Endothelial cell (in vitro differentiated cells): ENCODE results near the gene ADAR. TPM values are rescaled to one million over a fixed set of nuclear protein-coding genes. Genes with fewer than 3 reads are reported as not detected.

ENCODE experiments used
- DNase-seq: peaks from one replicate; pipeline ENCODE4 v3.0.0; 2021; ENCODE audit warnings: low spot score
- H3K27ac Mint-ChIP-seq: one replicate; pipeline ENCODE4 v1.8.0; 2021; ENCODE audit warnings: mixed read lengths, inconsistent platforms; ENCODE audit not compliant: unreplicated experiment
- H3K27me3 Mint-ChIP-seq: one replicate; pipeline ENCODE4 v1.8.0; 2021; ENCODE audit warnings: mild to moderate bottlenecking, moderate library complexity, mixed read lengths, inconsistent platforms; ENCODE audit not compliant: unreplicated experiment
- H3K36me3 Mint-ChIP-seq: one replicate; pipeline ENCODE4 v1.8.0; 2021; ENCODE audit warnings: mild to moderate bottlenecking, low read depth, mixed read lengths, inconsistent platforms; ENCODE audit not compliant: unreplicated experiment
- H3K4me1 Mint-ChIP-seq: one replicate; pipeline ENCODE4 v1.8.0; 2021; ENCODE audit warnings: mild to moderate bottlenecking, mixed read lengths, inconsistent platforms; ENCODE audit not compliant: unreplicated experiment
- H3K4me3 Mint-ChIP-seq: one replicate; pipeline ENCODE4 v1.8.0; 2021; ENCODE audit warnings: mild to moderate bottlenecking, mixed read lengths, inconsistent platforms; ENCODE audit not compliant: unreplicated experiment
- H3K9me3 Mint-ChIP-seq: one replicate; pipeline ENCODE4 v1.8.0; 2021; ENCODE audit warnings: mixed read lengths, inconsistent platforms; ENCODE audit not compliant: unreplicated experiment
- CTCF ChIP-seq: fragments of 200-600 bp; sonication (generic); IDR thresholded peaks from one replicate; pipeline ENCODE4 v1.5.0; 2021; ENCODE audit warnings: antibody characterized with exemption; ENCODE audit not compliant: unreplicated experiment
- total RNA-seq: library from RNA; stranded (reverse); fragmentation: NEBNext Ultra II Directional; extraction: Animal tissue kit (Norgen Biotek cat#: 25700); gene quantifications from one replicate; pipeline ENCODE4 v1.2.1, GENCODE V29; 2021; ENCODE audit not compliant: unreplicated experiment

The ADAR gene
- total RNA-seq, 1 donor from 2014 or later, result 156 TPM

GRCh38 chr1:154586231-154586630 lies 21.8 kb downstream of the ADAR start:
- Mint-ChIP-seq H3K4me3 (no peak overlapping the region), H3K4me1 (peaks cover 21% of the 10 kb centered on the region), H3K27ac (no peak overlapping the region), H3K9me3 (no peaks in the 10 kb centered on the region), H3K27me3 (no peaks in the 10 kb centered on the region), H3K36me3 (peaks cover 60% of the 10 kb centered on the region)
- no peak for DNase-seq
- TF ChIP-seq CTCF, result no peak

GRCh38 chr1:154584267-154584994 lies 23.6 kb downstream of the ADAR start:
- Mint-ChIP-seq H3K9me3 (no peaks in the 10 kb centered on the region), H3K27me3 (peaks cover 5% of the 10 kb centered on the region), H3K27ac (peak overlapping the region; percentile 48), H3K4me1 (peaks cover 18% of the 10 kb centered on the region), H3K36me3 (peaks cover 57% of the 10 kb centered on the region), H3K4me3 (no peak overlapping the region)
- no peak for DNase-seq
- TF ChIP-seq CTCF, result no peak

GRCh38 chr1:154583773-154584172 lies 24.2 kb downstream of the ADAR start:
- no peak for DNase-seq
- Mint-ChIP-seq H3K27ac (no peak overlapping the region), H3K9me3 (no peaks in the 10 kb centered on the region), H3K4me3 (no peak overlapping the region), H3K4me1 (peaks cover 20% of the 10 kb centered on the region), H3K27me3 (peaks cover 9% of the 10 kb centered on the region), H3K36me3 (peaks cover 59% of the 10 kb centered on the region)
- TF ChIP-seq CTCF, result no peak

GRCh38 chr1:154582885-154583284 lies 25.1 kb downstream of the ADAR start:
- Mint-ChIP-seq H3K27ac (no peak overlapping the region), H3K36me3 (peaks cover 54% of the 10 kb centered on the region), H3K4me1 (peaks cover 27% of the 10 kb centered on the region), H3K9me3 (no peaks in the 10 kb centered on the region), H3K4me3 (no peak overlapping the region), H3K27me3 (peaks cover 11% of the 10 kb centered on the region)
- TF ChIP-seq CTCF, result no peak
- no peak for DNase-seq

- no peak for TF ChIP-seq CTCF
- Mint-ChIP-seq H3K9me3 (no peaks in the 10 kb centered on the region), H3K4me3 (peak overlapping the region; percentile 68), H3K4me1 (peaks cover 30% of the 10 kb centered on the region), H3K27me3 (peaks cover 13% of the 10 kb centered on the region), H3K27ac (no peak overlapping the region), H3K36me3 (peaks cover 44% of the 10 kb centered on the region)
- DNase-seq, result no peak
Measured at GRCh38 chr1:154581766-154582165, 26.2 kb downstream of the ADAR start.
